ENCODE results near the gene MYCN. TPM values are rescaled to one million over a fixed set of nuclear protein-coding genes. Genes with fewer than 3 reads are reported as not detected.
"Not testable (repeated sequence)": the region's sequence is repeated elsewhere in the genome, so short reads cannot be mapped to it uniquely, and the experiment has no call there.

The MYCN gene
- total RNA-seq, 1 donor from 2014 or later: 68.3 TPM

DNA sequence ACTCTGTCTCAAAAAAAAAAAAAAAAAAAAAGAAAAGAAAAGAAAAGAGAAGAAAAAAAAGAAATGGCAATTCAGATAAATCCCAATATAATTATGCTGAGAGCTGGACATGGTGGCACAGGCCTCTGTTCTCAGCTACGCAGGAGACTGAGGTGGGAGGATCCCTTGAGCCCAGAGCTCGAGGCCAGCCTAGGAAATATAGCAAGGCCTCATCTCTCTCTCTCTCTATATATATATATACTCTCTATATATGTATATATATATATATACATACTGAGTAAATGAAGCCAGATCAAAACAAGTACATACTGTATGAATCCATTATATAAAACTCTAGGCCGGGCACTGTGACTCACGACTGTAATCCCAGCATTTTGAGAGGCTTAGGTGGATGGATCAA is 30.6 kb upstream of the MYCN start:
- H3K27me3 Mint-ChIP-seq: no peaks in the 10 kb centered on the region
- peaks cover 12% of the 10 kb centered on the region for H3K4me1 Mint-ChIP-seq (ENCODE audit: unreplicated experiment)
- DNase-seq (ENCODE audit: extremely low spot score, unreplicated experiment): no peak

DNA sequence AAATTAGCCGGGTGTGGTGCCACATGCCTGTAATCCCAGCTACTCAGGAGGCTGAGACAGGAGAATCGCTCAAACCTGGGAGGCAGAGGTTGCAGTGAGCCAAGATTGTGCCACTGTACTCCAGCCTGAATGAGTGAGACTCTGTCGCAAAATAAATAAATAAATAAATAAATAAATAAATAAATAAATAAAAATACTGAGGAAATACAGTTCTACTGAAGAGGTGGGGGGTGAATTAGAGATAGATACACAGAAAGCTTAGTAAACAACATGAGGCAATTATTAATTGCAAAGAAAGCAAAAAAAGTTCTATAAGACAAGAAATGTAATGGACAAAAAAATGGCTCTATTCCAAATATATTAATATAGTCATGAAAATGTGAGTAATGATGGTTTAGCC is 29.1 kb upstream of the MYCN start:
- not testable (repeated sequence) for H3K36me3 Mint-ChIP-seq

More for the DNA sequence above, 30.6 kb upstream of the MYCN start:
- no peak for TF ChIP-seq CTCF (conservative IDR thresholded peaks at IDR 0.05)
- H3K9me3 Mint-ChIP-seq: peaks cover 6% of the 10 kb centered on the region
- H3K27ac Mint-ChIP-seq: no peak overlapping the region
- no peak overlapping the region for H3K4me3 Mint-ChIP-seq
- H3K36me3 Mint-ChIP-seq: no peaks in the 10 kb centered on the region

GRCh38 chr2:15911686-15912085 is 28.7 kb upstream of the MYCN start:
- TF ChIP-seq CTCF (conservative IDR thresholded peaks at IDR 0.05): no peak
- no peaks in the 10 kb centered on the region for H3K9me3 Mint-ChIP-seq
- peaks cover 16% of the 10 kb centered on the region for H3K4me1 Mint-ChIP-seq (ENCODE audit: unreplicated experiment)
- no peaks in the 10 kb centered on the region for H3K27me3 Mint-ChIP-seq
- H3K36me3 Mint-ChIP-seq: no peaks in the 10 kb centered on the region
- no peak for DNase-seq (ENCODE audit: extremely low spot score, unreplicated experiment)
- no peak overlapping the region for H3K27ac Mint-ChIP-seq
- no peak overlapping the region for H3K4me3 Mint-ChIP-seq

More for the DNA sequence above, 29.1 kb upstream of the MYCN start:
- not testable (repeated sequence) for H3K9me3 Mint-ChIP-seq; H3K27me3 Mint-ChIP-seq; H3K27ac Mint-ChIP-seq; DNase-seq (ENCODE audit: extremely low spot score, unreplicated experiment); H3K4me3 Mint-ChIP-seq
- H3K4me1 Mint-ChIP-seq (ENCODE audit: unreplicated experiment): peaks cover 16% of the 10 kb centered on the region

DNA sequence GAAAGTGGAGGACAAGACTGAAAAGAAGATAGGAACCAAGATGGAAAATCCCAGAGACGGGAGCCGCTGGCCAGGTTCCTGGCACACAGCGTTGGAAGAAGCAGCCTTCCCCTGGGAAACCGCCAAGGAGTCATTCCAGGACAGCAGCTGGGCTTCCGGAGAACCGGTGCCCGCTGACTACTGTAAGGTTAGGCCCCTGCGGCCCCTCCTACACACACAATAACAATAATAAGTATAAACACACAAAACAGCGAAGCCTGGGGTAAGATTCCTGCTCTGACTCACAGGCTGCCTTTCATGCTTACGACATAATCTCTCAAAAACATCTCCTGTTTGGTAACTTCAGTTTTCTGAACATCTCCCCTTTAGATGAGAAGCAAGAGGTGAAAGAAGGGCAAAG is 28.1 kb upstream of the MYCN start:
- Mint-ChIP-seq H3K9me3 (no peaks in the 10 kb centered on the region), H3K4me3 (no peak overlapping the region), H3K27ac (no peak overlapping the region), H3K4me1 (ENCODE audit: unreplicated experiment) (peaks cover 16% of the 10 kb centered on the region), H3K27me3 (no peaks in the 10 kb centered on the region), H3K36me3 (no peaks in the 10 kb centered on the region)
- DNase-seq (ENCODE audit: extremely low spot score, unreplicated experiment): peak; percentile 31
- no peak for TF ChIP-seq CTCF (conservative IDR thresholded peaks at IDR 0.05)

- no peak overlapping the region for H3K4me3 Mint-ChIP-seq
- H3K27me3 Mint-ChIP-seq: peaks cover 2% of the 10 kb centered on the region
- H3K4me1 Mint-ChIP-seq (ENCODE audit: unreplicated experiment): peaks cover 16% of the 10 kb centered on the region
- no peaks in the 10 kb centered on the region for H3K9me3 Mint-ChIP-seq
- H3K27ac Mint-ChIP-seq: no peak overlapping the region
- no peak for DNase-seq (ENCODE audit: extremely low spot score, unreplicated experiment)
- H3K36me3 Mint-ChIP-seq: no peaks in the 10 kb centered on the region
- TF ChIP-seq CTCF (conservative IDR thresholded peaks at IDR 0.05): no peak
These were observed 27.2 kb upstream of the MYCN start for GRCh38 chr2:15913146-15913545.

- peaks cover 8% of the 10 kb centered on the region for H3K27me3 Mint-ChIP-seq
These were observed 25.6 kb upstream of the MYCN start for GRCh38 chr2:15914596-15915385.

DNA sequence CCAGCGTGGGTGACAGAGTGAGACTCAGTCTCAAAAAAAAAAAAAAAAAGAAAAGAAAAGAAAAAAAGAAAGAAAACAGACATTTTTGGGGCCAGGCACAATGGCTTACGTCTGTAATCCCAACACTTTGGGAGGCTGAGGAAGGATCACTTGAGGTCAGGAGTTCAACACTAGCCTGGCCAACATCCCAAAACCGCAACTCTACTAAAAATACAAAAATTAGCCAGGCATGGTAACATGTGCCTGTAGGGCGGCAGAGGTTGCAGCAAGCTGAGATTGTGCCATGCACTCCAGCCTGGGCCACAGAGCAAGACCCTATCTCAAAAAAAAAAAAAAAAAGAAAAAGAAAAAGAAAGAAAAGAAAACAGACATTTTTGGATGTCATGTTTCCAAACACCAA is 24.8 kb upstream of the MYCN start:
- DNase-seq (ENCODE audit: extremely low spot score, unreplicated experiment); H3K27ac Mint-ChIP-seq; H3K36me3 Mint-ChIP-seq; H3K9me3 Mint-ChIP-seq; H3K4me3 Mint-ChIP-seq: not testable (repeated sequence)
- peaks cover 20% of the 10 kb centered on the region for H3K4me1 Mint-ChIP-seq (ENCODE audit: unreplicated experiment)
- H3K27me3 Mint-ChIP-seq: peaks cover 11% of the 10 kb centered on the region

More at GRCh38 chr2:15914596-15915385, 25.6 kb upstream of the MYCN start:
- H3K36me3 Mint-ChIP-seq: no peaks in the 10 kb centered on the region
- DNase-seq (ENCODE audit: extremely low spot score, unreplicated experiment): no peak
- no peaks in the 10 kb centered on the region for H3K9me3 Mint-ChIP-seq
- no peak overlapping the region for H3K4me3 Mint-ChIP-seq
- H3K4me1 Mint-ChIP-seq (ENCODE audit: unreplicated experiment): peaks cover 16% of the 10 kb centered on the region
- peak overlapping the region; percentile 23 for H3K27ac Mint-ChIP-seq
- no peak for TF ChIP-seq CTCF (conservative IDR thresholded peaks at IDR 0.05)
